Neutrophil (primary cell): ENCODE measurements around the gene C1QTNF1.

ENCODE experiments used
- H3K27ac ChIP-seq: fragments of 200-600 bp; sonication (generic); 2 replicates; pipeline ENCODE4 v1.5.1; 2016; ENCODE audit warnings: mild to moderate bottlenecking, moderate library complexity
- H3K27me3 ChIP-seq: fragments of 200-600 bp; sonication (generic); 2 replicates; pipeline ENCODE4 v1.6.0; 2016; ENCODE audit warnings: mild to moderate bottlenecking
- H3K36me3 ChIP-seq: fragments of 200-600 bp; sonication (generic); 2 replicates; pipeline ENCODE4 v1.5.1; 2017
- H3K4me1 ChIP-seq, 2 experiments: fragments of 200-600 bp in 1 of 2; sonication (generic) in 1 of 2; 1 replicate in 1 of 2; 2 replicates in 1 of 2; pipeline versions ENCODE4 v1.5.1 to v1.6.1; 2013 to 2016; ENCODE audit warnings: low read depth in 1 of 2, low read length in 1 of 2, mild to moderate bottlenecking in 1 of 2, moderate library complexity in 1 of 2; ENCODE audit not compliant: control insufficient read depth in 1 of 2, insufficient read depth in 1 of 2
- H3K4me3 ChIP-seq, 2 experiments: fragments of 200-600 bp in 1 of 2; sonication (generic) in 1 of 2; 1 replicate in 1 of 2; 2 replicates in 1 of 2; pipeline ENCODE4 v1.5.1; 2013 to 2016; ENCODE audit warnings: low read depth in 1 of 2, low read length in 1 of 2, mild to moderate bottlenecking in 1 of 2, moderate library complexity in 1 of 2
- H3K9me3 ChIP-seq: fragments of 200-600 bp; sonication (generic); 2 replicates; pipeline ENCODE4 v1.5.1; 2016
- TF ChIP-seq, protein P1 (sequence below): fragments of 200-600 bp; sonication (generic); IDR thresholded peaks from 2 replicates; pipeline ENCODE4 v1.5.1; 2016; ENCODE audit warnings: antibody characterized with exemption

Gene C1QTNF1

GRCh38 chr17:79075861-79076406 lies 52.0 kb downstream of the C1QTNF1 start:
- no peaks in the 10 kb centered on the region for H3K9me3 ChIP-seq
- peaks cover 14% of the 10 kb centered on the region for H3K36me3 ChIP-seq
- H3K27me3 ChIP-seq, result peaks cover 15% of the 10 kb centered on the region
- H3K4me1 ChIP-seq, result peaks cover 8 to 18% of the 10 kb centered on the region in 2 experiments
- H3K4me3 ChIP-seq, result peak overlapping the region in 1 of 2 experiments; percentile 71
- H3K27ac ChIP-seq, result no peak overlapping the region
- TF ChIP-seq, protein P1, sequence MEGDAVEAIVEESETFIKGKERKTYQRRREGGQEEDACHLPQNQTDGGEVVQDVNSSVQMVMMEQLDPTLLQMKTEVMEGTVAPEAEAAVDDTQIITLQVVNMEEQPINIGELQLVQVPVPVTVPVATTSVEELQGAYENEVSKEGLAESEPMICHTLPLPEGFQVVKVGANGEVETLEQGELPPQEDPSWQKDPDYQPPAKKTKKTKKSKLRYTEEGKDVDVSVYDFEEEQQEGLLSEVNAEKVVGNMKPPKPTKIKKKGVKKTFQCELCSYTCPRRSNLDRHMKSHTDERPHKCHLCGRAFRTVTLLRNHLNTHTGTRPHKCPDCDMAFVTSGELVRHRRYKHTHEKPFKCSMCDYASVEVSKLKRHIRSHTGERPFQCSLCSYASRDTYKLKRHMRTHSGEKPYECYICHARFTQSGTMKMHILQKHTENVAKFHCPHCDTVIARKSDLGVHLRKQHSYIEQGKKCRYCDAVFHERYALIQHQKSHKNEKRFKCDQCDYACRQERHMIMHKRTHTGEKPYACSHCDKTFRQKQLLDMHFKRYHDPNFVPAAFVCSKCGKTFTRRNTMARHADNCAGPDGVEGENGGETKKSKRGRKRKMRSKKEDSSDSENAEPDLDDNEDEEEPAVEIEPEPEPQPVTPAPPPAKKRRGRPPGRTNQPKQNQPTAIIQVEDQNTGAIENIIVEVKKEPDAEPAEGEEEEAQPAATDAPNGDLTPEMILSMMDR, result no peak

DNA sequence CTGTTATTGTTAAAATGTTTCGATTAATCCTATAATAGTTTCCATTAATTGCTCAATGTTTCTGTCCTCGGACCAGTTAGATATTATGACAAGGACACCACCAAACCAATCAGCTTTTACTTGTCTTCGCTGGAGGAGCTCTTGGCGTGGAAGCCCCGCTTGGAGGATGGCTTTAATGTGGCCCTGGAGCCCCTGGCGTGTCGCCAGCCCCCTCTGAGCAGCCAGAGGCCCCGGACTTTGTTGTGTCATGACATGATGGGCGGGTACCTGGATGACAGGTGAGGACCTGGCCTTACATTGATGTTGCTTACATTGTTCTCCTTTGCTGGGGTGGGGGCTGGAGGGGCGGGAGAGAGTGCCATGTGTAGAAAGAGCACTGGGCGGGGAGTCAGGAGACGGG lies 53.6 kb downstream of the C1QTNF1 start:
- H3K9me3 ChIP-seq, result no peaks in the 10 kb centered on the region
- H3K4me1 ChIP-seq, result peaks cover 8 to 18% of the 10 kb centered on the region in 2 experiments
- H3K4me3 ChIP-seq, result no peak overlapping the region
- H3K27me3 ChIP-seq, result peaks cover 9% of the 10 kb centered on the region
- TF ChIP-seq, protein P1, result no peak
- H3K27ac ChIP-seq, result no peak overlapping the region
- peaks cover 17% of the 10 kb centered on the region for H3K36me3 ChIP-seq

GRCh38 chr17:79078476-79079190 lies 54.7 kb downstream of the C1QTNF1 start:
- H3K36me3 ChIP-seq, result peaks cover 17% of the 10 kb centered on the region
- H3K9me3 ChIP-seq, result no peaks in the 10 kb centered on the region
- peaks cover 9% of the 10 kb centered on the region for H3K27me3 ChIP-seq
- H3K4me1 ChIP-seq, result peaks cover 8 to 17% of the 10 kb centered on the region in 2 experiments
- H3K27ac ChIP-seq, result no peak overlapping the region
- TF ChIP-seq, protein P1, result no peak
- H3K4me3 ChIP-seq, result no peak overlapping the region

DNA sequence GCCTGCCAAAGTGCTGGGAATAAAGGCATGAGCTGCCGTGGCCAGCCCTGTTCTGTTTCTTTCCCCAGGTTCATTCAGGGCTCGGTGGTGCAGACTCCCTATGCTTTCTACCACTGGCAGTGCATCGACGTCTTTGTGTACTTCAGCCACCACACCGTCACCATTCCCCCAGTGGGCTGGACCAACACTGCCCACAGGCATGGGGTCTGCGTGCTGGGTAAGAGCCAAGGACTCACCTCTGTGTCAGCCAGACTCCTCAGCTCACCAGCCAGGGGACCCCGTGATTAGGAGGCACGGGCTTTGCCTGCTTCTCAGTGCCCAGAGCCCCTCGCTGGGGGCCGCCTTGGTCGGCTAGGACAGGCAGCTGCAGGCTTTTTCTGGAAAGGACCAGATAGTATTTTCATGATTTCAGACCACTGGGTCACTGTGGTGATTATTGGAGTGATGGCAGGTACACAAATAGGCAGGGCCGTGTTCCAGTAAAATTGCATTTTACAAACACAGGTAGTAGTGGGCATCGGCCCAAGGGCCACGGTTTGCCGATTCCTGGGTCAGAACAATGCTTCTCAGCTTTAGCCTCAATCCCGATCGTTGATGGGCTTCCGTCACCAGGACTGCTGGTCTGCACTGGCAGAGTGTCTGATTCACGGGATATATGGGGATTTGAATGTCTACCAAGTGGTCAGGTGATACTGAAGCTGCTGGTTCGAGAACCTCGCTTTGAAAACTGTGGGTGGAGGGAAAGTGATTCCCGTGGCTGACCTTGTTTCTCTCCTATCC lies 55.6 kb downstream of the C1QTNF1 start:
- Histone ChIP-seq H3K4me1 (peaks cover 8 to 9% of the 10 kb centered on the region in 2 experiments), H3K27me3 (peaks cover 9% of the 10 kb centered on the region), H3K4me3 (no peak overlapping the region), H3K36me3 (peaks cover 20% of the 10 kb centered on the region), H3K9me3 (no peaks in the 10 kb centered on the region), H3K27ac (no peak overlapping the region)
- TF ChIP-seq, protein P1, result no peak

DNA sequence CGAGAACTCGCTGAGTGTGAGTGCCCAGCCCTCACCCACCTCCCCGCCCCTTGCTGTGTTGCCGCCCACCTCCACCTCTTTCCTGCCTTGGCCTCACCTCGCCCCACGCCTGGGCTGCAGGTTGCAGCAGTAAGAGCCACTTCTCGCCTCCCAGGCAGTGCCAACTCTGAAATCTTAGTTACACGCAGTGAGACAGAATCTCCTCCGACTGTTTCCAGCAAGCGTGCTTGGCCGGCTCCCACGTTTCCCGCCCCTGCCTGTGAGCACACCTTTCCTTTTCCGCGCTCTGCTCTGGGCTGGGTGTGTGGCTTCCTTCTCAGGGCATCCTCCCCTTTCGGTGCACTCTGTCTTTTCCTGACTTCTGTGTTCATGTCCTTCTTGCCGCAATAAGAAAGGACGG lies 56.4 kb downstream of the C1QTNF1 start:
- Histone ChIP-seq H3K27me3 (peaks cover 5% of the 10 kb centered on the region), H3K27ac (no peak overlapping the region), H3K4me1 (peaks cover 5 to 7% of the 10 kb centered on the region in 2 experiments), H3K36me3 (peaks cover 21% of the 10 kb centered on the region), H3K9me3 (no peaks in the 10 kb centered on the region), H3K4me3 (no peak overlapping the region)
- TF ChIP-seq, protein P1, result no peak
